AG04449 (cell line): ENCODE measurements around the gene FYCO1.

Experiments used
- CTCF ChIA-PET: fragments of 350-600 bp; formaldehyde crosslinking; extraction: SDS; loops from one replicate; lab custom pipeline; 2021; ENCODE audit warnings: antibody characterized with exemption; lab: Yijun Ruan, JAX
- POLR2A ChIA-PET: fragments of 400-600, 350-600 bp; formaldehyde crosslinking; extraction: SDS; loops from one replicate; lab custom pipeline; 2020; ENCODE audit warnings: antibody characterized with exemption, inconsistent platforms; lab: Yijun Ruan, JAX
- DNase-seq: peaks from one replicate; pipeline ENCODE4 v3.0.0-alpha.2; 2010; ENCODE audit warnings: low read depth, low spot score
- H3K4me3 ChIP-seq: 2 replicates; pipeline ENCODE4 v1.5.1; 2011; ENCODE audit warnings: low read depth, mild to moderate bottlenecking, control low read depth, low read length
- TF ChIP-seq, protein P1 (sequence below): IDR thresholded peaks from one replicate; pipeline ENCODE4 v1.5.1; 2011; ENCODE audit warnings: mild to moderate bottlenecking, moderate library complexity, low read length, control low read depth, inconsistent platforms; ENCODE audit not compliant: insufficient read depth; ENCODE audit errors: missing control alignments

The FYCO1 gene

DNA sequence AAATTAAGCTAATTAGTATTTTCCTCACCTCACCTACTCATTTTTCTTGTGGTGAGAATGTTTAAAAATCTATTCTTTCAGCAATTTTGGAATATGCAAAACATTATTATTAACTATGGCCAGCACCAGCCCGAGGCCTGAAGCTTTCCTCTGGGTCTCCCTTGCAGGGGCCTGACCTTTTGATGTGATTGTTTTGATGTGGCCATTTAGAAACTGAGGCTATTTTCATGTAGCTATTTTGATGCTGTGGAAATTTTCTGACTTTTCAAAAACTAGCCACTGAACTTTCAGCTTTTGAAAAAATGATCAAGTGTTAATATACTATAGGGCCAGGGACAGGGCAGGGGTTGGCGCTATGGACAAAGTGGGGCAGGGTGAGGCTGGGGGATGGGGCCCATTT lies 117.5 kb downstream of the FYCO1 start:
- H3K4me3 ChIP-seq, result no peak overlapping the region
- TF ChIP-seq, protein P1, sequence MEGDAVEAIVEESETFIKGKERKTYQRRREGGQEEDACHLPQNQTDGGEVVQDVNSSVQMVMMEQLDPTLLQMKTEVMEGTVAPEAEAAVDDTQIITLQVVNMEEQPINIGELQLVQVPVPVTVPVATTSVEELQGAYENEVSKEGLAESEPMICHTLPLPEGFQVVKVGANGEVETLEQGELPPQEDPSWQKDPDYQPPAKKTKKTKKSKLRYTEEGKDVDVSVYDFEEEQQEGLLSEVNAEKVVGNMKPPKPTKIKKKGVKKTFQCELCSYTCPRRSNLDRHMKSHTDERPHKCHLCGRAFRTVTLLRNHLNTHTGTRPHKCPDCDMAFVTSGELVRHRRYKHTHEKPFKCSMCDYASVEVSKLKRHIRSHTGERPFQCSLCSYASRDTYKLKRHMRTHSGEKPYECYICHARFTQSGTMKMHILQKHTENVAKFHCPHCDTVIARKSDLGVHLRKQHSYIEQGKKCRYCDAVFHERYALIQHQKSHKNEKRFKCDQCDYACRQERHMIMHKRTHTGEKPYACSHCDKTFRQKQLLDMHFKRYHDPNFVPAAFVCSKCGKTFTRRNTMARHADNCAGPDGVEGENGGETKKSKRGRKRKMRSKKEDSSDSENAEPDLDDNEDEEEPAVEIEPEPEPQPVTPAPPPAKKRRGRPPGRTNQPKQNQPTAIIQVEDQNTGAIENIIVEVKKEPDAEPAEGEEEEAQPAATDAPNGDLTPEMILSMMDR, result no peak
- ChIA-PET CTCF (interaction anchor here (0.7 to 1.1 kb wide), 2 partner anchors 10 kb away, joined by 3 to 4 read pairs; no protein-coding TSS in a partner anchor), POLR2A (interaction anchor here (0.6 kb wide), 1 partner anchor 171 kb away, joined by 3 read pairs; no protein-coding TSS in a partner anchor)
- no peak for DNase-seq

DNA sequence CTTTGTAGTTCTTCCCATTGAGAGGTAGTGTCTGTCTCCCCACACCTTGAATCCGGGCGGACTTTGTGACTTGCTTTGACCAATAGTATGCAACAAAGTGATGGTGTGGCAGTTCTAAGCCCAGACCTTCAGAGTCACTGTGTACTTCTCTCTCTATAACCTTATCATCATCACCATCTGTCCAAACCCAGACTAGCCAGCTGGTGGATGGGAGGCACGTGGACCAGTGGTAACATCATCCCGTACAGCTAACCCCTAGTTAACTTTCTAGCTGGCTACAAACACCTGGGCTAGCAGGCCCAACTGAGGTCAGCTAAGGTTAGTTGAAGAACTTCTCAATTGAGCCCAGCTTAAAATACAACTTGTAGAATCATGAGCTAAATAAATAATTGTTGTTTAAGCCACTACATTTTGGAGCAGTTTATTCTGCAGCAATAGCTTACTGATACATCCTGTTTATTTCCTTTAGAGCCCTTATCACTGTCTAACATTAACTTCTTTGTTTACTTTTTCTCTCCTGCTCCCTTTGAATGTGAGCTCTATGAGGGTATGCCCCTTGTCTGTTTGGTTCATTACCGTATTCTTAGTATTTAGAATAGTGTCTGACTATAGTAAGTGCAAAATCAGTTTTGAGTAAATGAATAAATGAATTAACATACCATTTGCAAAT lies 120.8 kb downstream of the FYCO1 start:
- POLR2A ChIA-PET, result no interaction called here
- DNase-seq, result no peak
- no peak overlapping the region for H3K4me3 ChIP-seq
- CTCF ChIA-PET, result no interaction called here
- TF ChIP-seq, protein P1, result no peak

DNA sequence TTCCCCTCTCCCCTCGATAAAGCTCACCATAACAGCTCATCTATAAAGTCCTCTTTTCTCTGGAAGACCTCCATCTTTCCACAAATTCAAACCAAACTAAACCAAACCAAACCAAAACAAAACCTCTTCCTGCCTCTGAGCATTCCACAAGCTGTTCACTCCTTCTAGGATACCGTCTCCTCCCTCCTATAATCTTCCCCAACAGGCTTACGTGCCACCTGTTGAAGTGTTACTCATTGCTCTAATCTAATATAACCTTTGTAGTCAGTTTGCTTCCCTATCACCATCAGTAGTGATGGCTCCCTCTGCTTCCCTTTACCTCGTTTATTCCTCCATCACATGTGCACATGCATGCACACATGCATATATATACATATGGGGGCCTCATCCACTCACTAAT lies 122.0 kb downstream of the FYCO1 start:
- TF ChIP-seq, protein P1, result no peak
- ChIA-PET CTCF (interaction anchor here (0.6 kb wide), 1 partner anchor 206 kb away, joined by 3 read pairs; no protein-coding TSS in a partner anchor), POLR2A (no interaction called here)
- H3K4me3 ChIP-seq, result no peak overlapping the region
- no peak for DNase-seq

DNA sequence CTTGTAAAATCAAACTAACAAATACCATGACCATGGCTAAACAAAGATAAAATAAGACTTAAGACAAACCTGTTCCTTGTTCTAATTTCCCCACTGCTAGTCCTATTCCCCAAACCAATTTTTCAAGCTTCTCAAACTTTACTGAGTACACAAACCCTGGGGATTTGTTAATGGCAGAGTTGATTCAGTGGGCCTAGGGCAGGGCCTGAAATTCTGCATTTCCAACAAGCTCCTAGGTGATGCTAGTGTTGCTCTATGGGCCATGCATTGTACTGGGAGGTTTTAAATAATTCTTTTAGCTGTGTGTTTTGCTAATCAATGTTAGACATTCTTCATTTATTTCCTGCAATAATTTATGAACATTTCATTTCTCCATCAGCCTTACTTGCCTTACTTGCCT lies 122.6 kb downstream of the FYCO1 start:
- CTCF ChIA-PET, result interaction anchor here (0.6 kb wide), 1 partner anchor 206 kb away, joined by 3 read pairs; no protein-coding TSS in a partner anchor
- H3K4me3 ChIP-seq, result no peak overlapping the region
- DNase-seq, result no peak
- TF ChIP-seq, protein P1, result no peak
- POLR2A ChIA-PET, result no interaction called here

DNA sequence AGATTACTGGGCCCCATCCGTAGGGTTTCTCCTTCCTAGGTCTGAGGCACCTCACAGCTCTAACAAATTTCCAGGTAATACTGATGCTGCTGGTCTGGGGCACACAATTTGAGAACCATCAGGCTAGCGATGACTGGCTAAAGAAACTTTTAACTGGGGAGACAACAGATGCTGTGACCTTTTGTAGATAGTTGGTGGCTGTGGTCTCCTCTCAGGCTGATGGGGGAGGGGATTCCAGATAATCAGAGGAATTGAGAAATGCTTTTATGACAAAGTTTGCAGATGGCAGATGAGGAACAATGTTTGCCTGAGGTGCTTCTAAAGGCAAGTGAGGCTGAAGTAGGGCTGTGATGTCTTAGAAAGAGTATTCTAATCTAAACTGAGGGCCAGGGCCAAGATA lies 123.1 kb downstream of the FYCO1 start:
- CTCF ChIA-PET, result no interaction called here

DNA sequence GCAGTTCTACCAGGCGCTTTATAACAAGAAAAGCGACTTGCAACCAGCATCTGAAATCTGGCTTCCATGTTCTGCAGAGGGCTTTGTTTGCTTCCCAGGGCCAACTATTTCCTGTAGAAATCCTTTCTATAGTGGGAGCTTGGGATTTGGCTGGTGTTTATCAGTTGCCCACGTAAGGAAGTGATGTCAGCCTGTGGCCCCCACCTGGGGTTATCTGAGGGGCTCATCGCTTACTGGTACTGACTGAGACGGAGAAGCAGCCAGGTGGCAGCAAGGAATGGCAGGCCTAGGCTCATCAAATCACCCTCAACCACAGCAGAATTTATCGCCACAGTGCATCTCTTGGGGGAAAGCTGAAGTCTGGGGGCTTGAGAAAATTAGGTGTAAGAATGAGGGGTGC lies 123.8 kb downstream of the FYCO1 start:
- DNase-seq, result no peak
- TF ChIP-seq, protein P1, result no peak
- ChIA-PET CTCF (interaction anchor here (1.0 kb wide), 1 partner anchor 207 kb away, joined by 3 read pairs; no protein-coding TSS in a partner anchor), POLR2A (no interaction called here)
- no peak overlapping the region for H3K4me3 ChIP-seq

More for the DNA sequence above, 123.1 kb downstream of the FYCO1 start:
- no peak for DNase-seq
- POLR2A ChIA-PET, result no interaction called here
- TF ChIP-seq, protein P1, result no peak
- H3K4me3 ChIP-seq, result no peak overlapping the region
